Measurements from ENCODE around the gene B4GAT1. TPM values are rescaled to one million over a fixed set of nuclear protein-coding genes. Genes with fewer than 3 reads are reported as not detected.

B4GAT1 gene
- polyA plus RNA-seq, 1 of the 3 experiments (the other 2 are of a cell fraction) = 26.4 TPM

DNA sequence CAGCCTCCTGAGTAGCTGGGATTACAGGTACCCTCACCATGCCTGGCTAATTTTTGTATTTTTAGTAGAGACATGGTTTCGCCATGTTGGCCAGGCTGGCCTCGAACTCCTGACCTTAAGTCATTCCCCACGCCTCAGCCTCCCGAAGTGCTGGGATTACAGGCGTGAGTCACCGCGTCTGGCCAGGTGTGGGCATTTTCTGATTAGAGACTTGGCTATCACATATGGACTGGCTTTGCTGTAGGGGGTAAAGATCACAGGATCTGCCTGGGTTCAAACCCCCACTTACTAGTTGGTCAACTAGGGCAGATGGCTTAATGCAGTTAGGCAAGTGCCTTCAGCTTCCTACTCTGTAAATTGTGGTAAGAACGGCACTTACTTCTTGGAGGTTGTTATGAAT is 37.1 kb downstream of the B4GAT1 start (continued):
- TF ChIP-seq GATA2 (CRISPR knock-in tag; IDR thresholded peaks at IDR 0.05) (no peak), YY1 (IDR thresholded peaks at IDR 0.05; ENCODE audit: low read depth) (no peak), CHD2 (IDR thresholded peaks at IDR 0.05; ENCODE audit: low read length, partially characterized antibody) (no peak), SIN3A (IDR thresholded peaks at IDR 0.05; ENCODE audit: borderline replicate concordance, low read depth, low read length) (no peak), TEAD4 (IDR thresholded peaks at IDR 0.05; ENCODE audit: borderline replicate concordance, insufficient read depth) (no peak), TAF1 (IDR thresholded peaks at IDR 0.05; ENCODE audit: borderline replicate concordance, low read depth, low read length) (no peak)

DNA sequence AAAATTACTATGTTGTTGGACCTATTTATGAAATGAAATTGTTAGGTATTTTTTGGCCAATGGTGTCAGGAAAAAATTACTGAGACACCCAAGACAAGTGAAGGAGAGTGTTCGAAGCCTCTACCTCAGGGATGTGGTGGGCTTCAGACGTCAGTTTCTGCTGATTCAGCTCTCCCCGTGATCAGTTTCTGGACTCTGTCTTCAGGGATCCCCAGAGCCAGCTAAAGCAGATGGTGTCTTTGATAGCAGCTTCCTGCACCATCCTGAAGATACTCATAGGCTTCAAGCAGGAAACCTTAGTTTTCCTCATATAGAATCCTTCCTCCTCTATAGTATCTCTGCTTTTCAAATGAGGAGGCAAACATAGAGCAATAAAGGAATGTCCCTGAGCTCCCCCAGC is 38.0 kb downstream of the B4GAT1 start:
- POLR2A ChIA-PET = interaction anchor here (1.1 kb wide), 1 partner anchor 20 kb away, joined by 4 read pairs; no protein-coding TSS in a partner anchor
- WGBS (ENCODE audit: low lambda C conversion rate) = 54% methylated on average over 3 of the region's 3 CpGs

More for the DNA sequence above, 38.0 kb downstream of the B4GAT1 start:
- Histone ChIP-seq H3K9me3 (no peaks in the 10 kb centered on the region), H2AFZ (ENCODE audit: low read depth) (no peak overlapping the region), H3K79me2 (ENCODE audit: insufficient read depth) (no peaks in the 10 kb centered on the region), H3K36me3 (replicated peaks in 1 of 2; ENCODE audit: control insufficient read depth in 1 of 2, insufficient read depth in 2 of 2, low read length in 1 of 2) (no peaks in the 10 kb centered on the region), H3K27ac (ENCODE audit: low read depth in 2 of 2, low read length in 1 of 2) (no peak overlapping the region), H3K9ac (no peak overlapping the region), H3K4me3 (ENCODE audit: low read depth in 2 of 2, low read length in 1 of 2) (no peak overlapping the region), H3K4me2 (no peak overlapping the region), H3K9me2 (no peaks in the 10 kb centered on the region), H3K4me1 (ENCODE audit: control insufficient read depth in 1 of 2, insufficient read depth in 2 of 2, low read depth in 1 of 2, low read length in 1 of 2) (peaks cover 11 to 23% of the 10 kb centered on the region in 2 experiments; a peak in 2 of 4 replicates), H4K20me1 (ENCODE audit: insufficient read depth) (no peaks in the 10 kb centered on the region), H3K27me3 (ENCODE audit: insufficient read depth) (no peaks in the 10 kb centered on the region), H3F3A (replicated peaks; ENCODE audit: insufficient read depth) (peaks cover 15% of the 10 kb centered on the region)
- CTCF ChIA-PET = interaction anchor here (0.8 to 12.4 kb wide), 7 partner anchors 10 to 79 kb away, joined by 3 to 280 read pairs (median 46); partner anchors contain the start of genes B4GAT1, CNIH2 and RIN1
- TF ChIP-seq JUND (IDR thresholded peaks at IDR 0.05) = no peak
- no peak for TF ChIP-seq TCF12 (IDR thresholded peaks at IDR 0.05)
- no peak for TF ChIP-seq EZH2phosphoT487 (IDR thresholded peaks at IDR 0.05; ENCODE audit: borderline replicate concordance, low read depth)
- TF ChIP-seq TEAD4 (IDR thresholded peaks at IDR 0.05; ENCODE audit: borderline replicate concordance, insufficient read depth) = no peak
- no peak for TF ChIP-seq GATA2 (CRISPR knock-in tag; IDR thresholded peaks at IDR 0.05)
- no peak for TF ChIP-seq YY1 (IDR thresholded peaks at IDR 0.05; ENCODE audit: low read depth)
- no peak for TF ChIP-seq RAD21 (IDR thresholded peaks at IDR 0.05; ENCODE audit: low read length)
- no peak for TF ChIP-seq NRF1 (IDR thresholded peaks at IDR 0.05; ENCODE audit: low read depth, low read length)
- no peak for TF ChIP-seq SIN3A (IDR thresholded peaks at IDR 0.05; ENCODE audit: borderline replicate concordance, low read depth, low read length)
- TF ChIP-seq, protein P1, sequence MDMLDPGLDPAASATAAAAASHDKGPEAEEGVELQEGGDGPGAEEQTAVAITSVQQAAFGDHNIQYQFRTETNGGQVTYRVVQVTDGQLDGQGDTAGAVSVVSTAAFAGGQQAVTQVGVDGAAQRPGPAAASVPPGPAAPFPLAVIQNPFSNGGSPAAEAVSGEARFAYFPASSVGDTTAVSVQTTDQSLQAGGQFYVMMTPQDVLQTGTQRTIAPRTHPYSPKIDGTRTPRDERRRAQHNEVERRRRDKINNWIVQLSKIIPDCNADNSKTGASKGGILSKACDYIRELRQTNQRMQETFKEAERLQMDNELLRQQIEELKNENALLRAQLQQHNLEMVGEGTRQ (IDR thresholded peaks at IDR 0.05; ENCODE audit: borderline replicate concordance, low read depth, low read length) = no peak
- no peak for TF ChIP-seq CHD2 (IDR thresholded peaks at IDR 0.05; ENCODE audit: low read length, partially characterized antibody)
- no peak for TF ChIP-seq TAF1 (IDR thresholded peaks at IDR 0.05; ENCODE audit: borderline replicate concordance, low read depth, low read length)
- TF ChIP-seq RFX5 (IDR thresholded peaks at IDR 0.05; ENCODE audit: low read length) = no peak
- TF ChIP-seq, protein P2, sequence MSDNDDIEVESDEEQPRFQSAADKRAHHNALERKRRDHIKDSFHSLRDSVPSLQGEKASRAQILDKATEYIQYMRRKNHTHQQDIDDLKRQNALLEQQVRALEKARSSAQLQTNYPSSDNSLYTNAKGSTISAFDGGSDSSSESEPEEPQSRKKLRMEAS (IDR thresholded peaks at IDR 0.05; ENCODE audit: low read depth) = no peak
- TF ChIP-seq GABPA (IDR thresholded peaks at IDR 0.05; ENCODE audit: low read depth) = no peak
- TF ChIP-seq, protein P3, sequence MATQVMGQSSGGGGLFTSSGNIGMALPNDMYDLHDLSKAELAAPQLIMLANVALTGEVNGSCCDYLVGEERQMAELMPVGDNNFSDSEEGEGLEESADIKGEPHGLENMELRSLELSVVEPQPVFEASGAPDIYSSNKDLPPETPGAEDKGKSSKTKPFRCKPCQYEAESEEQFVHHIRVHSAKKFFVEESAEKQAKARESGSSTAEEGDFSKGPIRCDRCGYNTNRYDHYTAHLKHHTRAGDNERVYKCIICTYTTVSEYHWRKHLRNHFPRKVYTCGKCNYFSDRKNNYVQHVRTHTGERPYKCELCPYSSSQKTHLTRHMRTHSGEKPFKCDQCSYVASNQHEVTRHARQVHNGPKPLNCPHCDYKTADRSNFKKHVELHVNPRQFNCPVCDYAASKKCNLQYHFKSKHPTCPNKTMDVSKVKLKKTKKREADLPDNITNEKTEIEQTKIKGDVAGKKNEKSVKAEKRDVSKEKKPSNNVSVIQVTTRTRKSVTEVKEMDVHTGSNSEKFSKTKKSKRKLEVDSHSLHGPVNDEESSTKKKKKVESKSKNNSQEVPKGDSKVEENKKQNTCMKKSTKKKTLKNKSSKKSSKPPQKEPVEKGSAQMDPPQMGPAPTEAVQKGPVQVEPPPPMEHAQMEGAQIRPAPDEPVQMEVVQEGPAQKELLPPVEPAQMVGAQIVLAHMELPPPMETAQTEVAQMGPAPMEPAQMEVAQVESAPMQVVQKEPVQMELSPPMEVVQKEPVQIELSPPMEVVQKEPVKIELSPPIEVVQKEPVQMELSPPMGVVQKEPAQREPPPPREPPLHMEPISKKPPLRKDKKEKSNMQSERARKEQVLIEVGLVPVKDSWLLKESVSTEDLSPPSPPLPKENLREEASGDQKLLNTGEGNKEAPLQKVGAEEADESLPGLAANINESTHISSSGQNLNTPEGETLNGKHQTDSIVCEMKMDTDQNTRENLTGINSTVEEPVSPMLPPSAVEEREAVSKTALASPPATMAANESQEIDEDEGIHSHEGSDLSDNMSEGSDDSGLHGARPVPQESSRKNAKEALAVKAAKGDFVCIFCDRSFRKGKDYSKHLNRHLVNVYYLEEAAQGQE (IDR thresholded peaks at IDR 0.05; ENCODE audit: low read depth, low read length) = no peak
- TF ChIP-seq SMC3 (IDR thresholded peaks at IDR 0.05; ENCODE audit: low read depth, low read length) = no peak
- DNase-seq = no peak

All from SK-N-SH (cell line).